Lower leg skin (tissue), 4 donors: ENCODE data around the gene GTF2F2. TPM values are rescaled to one million over a fixed set of nuclear protein-coding genes. Genes with fewer than 3 reads are reported as not detected.
"Not testable (repeated sequence)": the region's sequence is repeated elsewhere in the genome, so short reads cannot be mapped to it uniquely, and the experiment has no call there.

Experiments used
- DNase-seq, 2 donors: peaks; one replicate each; pipeline ENCODE4 v3.0.0-alpha.2; 2019; ENCODE audit warnings: low spot score in 2 of 2
- H3K4me3 ChIP-seq: fragments of 200-600 bp; sonication (generic); 2 replicates; pipeline ENCODE4 v1.5.1; 2017; ENCODE audit warnings: mild to moderate bottlenecking, low read depth; ENCODE audit not compliant: poor library complexity, severe bottlenecking
- CTCF ChIP-seq, 3 donors: fragments of 450-650 bp; IDR thresholded peaks; one replicate each; pipeline ENCODE4 v1.5.1; 2016; ENCODE audit warnings: antibody characterized with exemption in 3 of 3, mild to moderate bottlenecking in 3 of 3, moderate library complexity in 2 of 3
- POLR2A ChIP-seq, 2 donors: fragments of 450-650 bp; IDR thresholded peaks; one replicate each; pipeline ENCODE4 v1.6.1; 2016 to 2017; ENCODE audit warnings: antibody characterized with exemption in 2 of 2, mild to moderate bottlenecking in 1 of 2, moderate library complexity in 1 of 2
- WGBS, 2 donors: methylation state at CpG; one replicate each; pipeline ENCODE4 v1.1.5; 2018; 5-methylcytosine and 5-hydroxymethylcytosine counted together
- intact Hi-C: fragments of 100-400 bp; cut with DNase I; formaldehyde crosslinking; loops from one replicate; pipeline ENCODE4 v1.15.0; 2023; ENCODE audit warnings: low total_unique reads
- total RNA-seq, 4 donors: library from RNA; depleted of rRNA; stranded (reverse); fragments of >200 nt; gene quantifications; one replicate each; pipeline ENCODE4 v1.1.0, GENCODE V29; 2016

GTF2F2 gene
- total RNA-seq, 4 donors from 2014 or later = 35.6 to 52.4 (median 45.3) TPM

DNA sequence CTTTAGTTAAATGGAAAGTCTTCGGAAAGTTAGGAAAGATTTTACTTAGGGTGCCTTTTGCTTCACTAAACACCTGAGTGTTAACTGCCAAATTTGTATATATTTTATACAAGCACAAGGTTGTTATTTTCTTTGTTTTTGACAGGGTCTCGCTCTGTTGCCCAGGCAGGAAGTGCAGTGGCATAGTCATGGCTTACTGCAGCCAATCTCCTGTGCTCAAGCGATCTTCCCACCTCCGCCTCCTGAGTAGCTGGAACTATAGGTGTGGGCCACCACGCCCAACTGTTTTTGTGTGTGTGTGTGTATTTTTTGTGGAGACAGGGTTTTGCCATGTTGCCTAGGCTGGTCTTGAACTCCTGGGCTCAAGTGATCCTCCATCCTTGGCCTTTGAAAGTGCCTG lies 64.4 kb downstream of the GTF2F2 start:
- WGBS, 2 donors = 91 to 100% methylated on average over 5 of the region's 5 CpGs

DNA sequence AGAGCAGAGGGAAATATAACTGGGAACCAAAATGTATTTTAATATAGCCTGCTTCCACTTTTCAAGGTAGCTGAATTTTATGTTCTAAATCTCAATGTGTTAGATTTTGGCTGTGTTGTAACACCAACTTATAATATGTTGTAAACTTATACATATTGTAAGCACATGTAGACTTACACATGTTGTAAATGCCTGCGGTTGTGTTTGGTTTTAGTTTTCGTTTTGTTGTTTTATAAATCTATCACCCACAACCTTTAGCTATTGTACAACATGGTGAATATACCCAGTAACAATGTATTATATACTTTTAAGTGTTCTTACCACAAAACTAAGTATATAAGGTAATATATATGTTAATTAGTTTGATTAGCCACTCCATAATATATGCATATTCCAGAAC lies 65.0 kb downstream of the GTF2F2 start:
- DNase-seq = no peak
- TF ChIP-seq POLR2A (IDR thresholded peaks at IDR 0.05) = no peak
- no peak for TF ChIP-seq CTCF (IDR thresholded peaks at IDR 0.05)
- intact Hi-C loops = no loop called here
- H3K4me3 ChIP-seq = no peak overlapping the region
- WGBS, 2 donors = 81 to 82% methylated on average over 2 of the region's 2 CpGs

More for the DNA sequence above, 64.4 kb downstream of the GTF2F2 start:
- no peak for TF ChIP-seq CTCF (IDR thresholded peaks at IDR 0.05)
- TF ChIP-seq POLR2A (IDR thresholded peaks at IDR 0.05) = no peak
- DNase-seq = no peak
- H3K4me3 ChIP-seq = no peak overlapping the region
- intact Hi-C loops = no loop called here

GRCh38 chr13:45189077-45189476 lies 68.8 kb downstream of the GTF2F2 start:
- H3K4me3 ChIP-seq, DNase-seq, intact Hi-C loops: not testable (repeated sequence)
- WGBS, 2 donors = 94 to 100% methylated on average over 4 of the region's 4 CpGs

DNA sequence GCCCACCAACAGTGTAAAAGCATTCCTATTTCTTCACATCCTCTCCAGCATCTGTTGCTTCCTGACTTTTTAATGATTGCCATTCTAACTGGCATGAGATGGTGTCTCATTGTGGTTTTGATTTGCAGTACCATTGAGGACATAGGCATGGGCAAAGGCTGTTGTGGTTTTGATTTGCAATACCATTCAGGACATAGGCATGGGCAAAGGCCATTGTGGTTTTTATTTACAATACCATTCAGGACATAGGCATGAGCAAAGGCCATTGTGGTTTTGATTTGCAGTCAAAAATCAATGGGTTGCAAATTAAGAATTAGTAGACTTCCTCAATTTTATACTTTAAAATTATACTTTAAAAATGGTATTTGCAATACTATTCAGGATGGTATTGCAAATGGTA lies 69.2 kb downstream of the GTF2F2 start:
- intact Hi-C loops, DNase-seq, H3K4me3 ChIP-seq: not testable (repeated sequence)

- intact Hi-C loops = no loop called here
- no peak overlapping the region for H3K4me3 ChIP-seq
- DNase-seq = no peak
- TF ChIP-seq CTCF (IDR thresholded peaks at IDR 0.05) (no peak), POLR2A (IDR thresholded peaks at IDR 0.05) (no peak)
- WGBS, 2 donors = 82 to 89% methylated on average over 1 of the region's 1 CpG
Measured at GRCh38 chr13:45191874-45192273, 71.6 kb downstream of the GTF2F2 start.

- intact Hi-C loops = no loop called here
- no peak for TF ChIP-seq POLR2A (IDR thresholded peaks at IDR 0.05)
- no peak for TF ChIP-seq CTCF (IDR thresholded peaks at IDR 0.05)
- no peak for DNase-seq
- no peak overlapping the region for H3K4me3 ChIP-seq
- WGBS, 2 donors = 67 to 68% methylated on average over 15 of the region's 15 CpGs
Measured at GRCh38 chr13:45194081-45194939, 74.0 kb downstream of the GTF2F2 start.

GRCh38 chr13:45195421-45195820 lies 75.1 kb downstream of the GTF2F2 start:
- H3K4me3 ChIP-seq = no peak overlapping the region
- intact Hi-C loops = no loop called here

More at GRCh38 chr13:45195421-45195820, 75.1 kb downstream of the GTF2F2 start:
- TF ChIP-seq POLR2A (IDR thresholded peaks at IDR 0.05) (no peak), CTCF (IDR thresholded peaks at IDR 0.05) (no peak)
- WGBS, 2 donors = 96 to 98% methylated on average over 1 of the region's 1 CpG
- DNase-seq = no peak
